ENCODE results near the gene CYP4F11. TPM values are rescaled to one million over a fixed set of nuclear protein-coding genes. Genes with fewer than 3 reads are reported as not detected.

The CYP4F11 gene
- total and polyA plus RNA-seq, 2 of the 4 experiments (the other 2 are of a cell fraction) = not detected

DNA sequence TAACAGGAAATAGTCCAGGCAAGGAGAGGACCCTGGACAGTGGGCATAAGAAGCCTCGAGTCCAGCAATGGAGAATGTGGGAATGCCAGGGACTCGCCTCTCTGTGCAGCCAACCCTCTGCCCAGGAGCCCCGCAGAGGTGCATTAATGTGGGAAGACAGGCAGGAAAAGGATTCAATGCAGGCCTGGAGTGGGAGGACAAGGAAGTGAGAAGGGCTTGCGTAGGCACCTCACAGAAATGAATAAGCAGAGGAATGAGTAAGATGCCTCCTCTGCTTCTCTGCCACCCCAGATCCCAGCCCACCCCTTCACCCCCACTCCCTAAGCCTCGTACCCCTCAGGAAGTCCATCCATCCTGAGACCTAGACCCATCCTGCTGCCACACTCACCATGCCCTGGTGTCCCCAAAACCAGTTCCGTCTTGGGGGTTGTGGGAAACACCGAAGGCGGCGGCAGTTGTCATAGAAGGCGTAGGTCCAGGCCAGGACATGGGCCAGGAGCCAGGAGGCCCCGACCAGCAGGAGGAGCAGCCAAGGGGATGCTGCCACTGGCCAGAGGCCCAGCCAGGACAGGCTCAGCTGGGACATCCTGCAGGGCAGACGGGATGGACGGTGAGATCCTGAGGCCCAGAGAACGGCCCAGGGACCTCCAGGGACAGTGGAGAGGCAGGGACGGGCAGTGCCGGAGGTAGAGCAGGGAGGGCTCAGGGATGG, 37.1 kb downstream of the CYP4F11 start:
- Histone ChIP-seq H4K5ac (ENCODE audit: low read depth, low read length) (no peak overlapping the region), H3K9ac (ENCODE audit: low read depth, low read length) (no peak overlapping the region), H4K91ac (ENCODE audit: insufficient read depth, low read depth, low read length) (no peak overlapping the region), H2AK9ac (replicated peaks; ENCODE audit: low read depth, low read length, poor library complexity) (no peak overlapping the region), H2BK15ac (ENCODE audit: low read depth, low read length) (no peak overlapping the region), H3K14ac (replicated peaks; ENCODE audit: low read depth, low read length) (no peak overlapping the region), H3K79me1 (ENCODE audit: low read depth in 1 of 2, low read length in 2 of 2) (no peaks in the 10 kb centered on the region), H3K18ac (ENCODE audit: low read depth, low read length) (no peak overlapping the region), H2BK5ac (ENCODE audit: low read depth, low read length, poor library complexity, severe bottlenecking) (no peak overlapping the region), H3K4ac (ENCODE audit: low read depth, low read length) (no peak overlapping the region), H3K4me1 (ENCODE audit: control insufficient read depth, insufficient read depth, low read length) (no peaks in the 10 kb centered on the region), H3K36me3 (ENCODE audit: control insufficient read depth, insufficient read depth, low read length) (no peaks in the 10 kb centered on the region), H3K27ac (ENCODE audit: insufficient read depth, low read length) (no peak overlapping the region), H2AFZ (replicated peaks; ENCODE audit: low read length, poor library complexity) (no peak overlapping the region), H4K8ac (ENCODE audit: low read depth in 2 of 2, low read length in 2 of 2) (no peak overlapping the region), H3K4me3 (ENCODE audit: insufficient read depth, low read depth, low read length) (no peak overlapping the region), H4K20me1 (ENCODE audit: insufficient read depth, low read length) (no peaks in the 10 kb centered on the region), H3K27me3 (ENCODE audit: control insufficient read depth, insufficient read depth, low read length) (no peaks in the 10 kb centered on the region), H3K9me1 (ENCODE audit: insufficient read depth, low read length) (no peaks in the 10 kb centered on the region), H2BK120ac (ENCODE audit: low read depth, low read length) (no peak overlapping the region), H3K56ac (ENCODE audit: extremely low read depth, insufficient read depth, low read length) (no peak overlapping the region), H3K23ac (ENCODE audit: low read depth, low read length) (no peak overlapping the region), H2AK5ac (ENCODE audit: low read depth, low read length) (no peak overlapping the region), H2BK20ac (ENCODE audit: low read depth, low read length) (no peak overlapping the region), H3K4me2 (ENCODE audit: low read depth, low read length) (no peak overlapping the region), H3K9me3 (ENCODE audit: control insufficient read depth, insufficient read depth, low read length) (peaks cover 30% of the 10 kb centered on the region; the same call in 1 of the 2 replicates)
- dilution Hi-C loops (cut with HindIII; ENCODE audit: low sequenced_read_pairs, unreplicated experiment) = no loop called here
- WGBS, 2 experiments (ENCODE audit: extremely low coverage in 2 of 2, insufficient read length in 1 of 2) = 65% methylated on average over 8 of the region's 16 CpGs; no CpG with 5 or more reads in 1 of the 2 experiments
- ATAC-seq (ENCODE audit: low read depth) = no peak
- BruUV-seq (replicated peaks) = no TSS peak
- in situ Hi-C loops (cut with MboI; ENCODE audit: low sequenced_read_pairs) = no loop called here
- DNase-seq = no peak
- TF ChIP-seq BHLHE40 (IDR thresholded peaks at IDR 0.05; ENCODE audit: low read depth, low read length) (no peak), CHD1 (IDR thresholded peaks at IDR 0.05; ENCODE audit: low read depth, low read length) (no peak), MAZ (IDR thresholded peaks at IDR 0.05; ENCODE audit: borderline replicate concordance, low read depth, low read length) (no peak), RCOR1 (IDR thresholded peaks at IDR 0.05; ENCODE audit: insufficient replicate concordance, low read length) (no peak), RFX5 (IDR thresholded peaks at IDR 0.05; ENCODE audit: low read depth, low read length) (no peak), FOS (IDR thresholded peaks at IDR 0.05; ENCODE audit: low read depth, low read length) (no peak), POLR2A (IDR thresholded peaks at IDR 0.05; ENCODE audit: low read depth, low read length) (no peak), ELK1 (IDR thresholded peaks at IDR 0.05; ENCODE audit: borderline replicate concordance, low read depth, low read length) (no peak), MXI1 (IDR thresholded peaks at IDR 0.05; ENCODE audit: borderline replicate concordance, low read depth, low read length) (no peak), RAD21 (IDR thresholded peaks at IDR 0.05; ENCODE audit: low read length) (no peak), MAFK (IDR thresholded peaks at IDR 0.05; ENCODE audit: low read depth, low read length) (no peak)
- TF ChIP-seq, protein P1, sequence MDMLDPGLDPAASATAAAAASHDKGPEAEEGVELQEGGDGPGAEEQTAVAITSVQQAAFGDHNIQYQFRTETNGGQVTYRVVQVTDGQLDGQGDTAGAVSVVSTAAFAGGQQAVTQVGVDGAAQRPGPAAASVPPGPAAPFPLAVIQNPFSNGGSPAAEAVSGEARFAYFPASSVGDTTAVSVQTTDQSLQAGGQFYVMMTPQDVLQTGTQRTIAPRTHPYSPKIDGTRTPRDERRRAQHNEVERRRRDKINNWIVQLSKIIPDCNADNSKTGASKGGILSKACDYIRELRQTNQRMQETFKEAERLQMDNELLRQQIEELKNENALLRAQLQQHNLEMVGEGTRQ (IDR thresholded peaks at IDR 0.05; ENCODE audit: low read depth, low read length) = no peak
- ChIA-PET POLR2A (ENCODE audit: unreplicated experiment) (no interaction called here), CTCF (no interaction called here)
- intact Hi-C loops (cut with micrococcal nuclease) = no loop called here

All from IMR-90 (cell line).